Neuronal stem cell (in vitro differentiated cells): ENCODE measurements around the gene CNTNAP2.
A peak's percentile ranks its signal among the peaks of the same experiment; 100 is the strongest.

ENCODE experiments used
- DNase-seq: peaks from one replicate; pipeline ENCODE4 v3.0.0-alpha.2; 2013; ENCODE audit warnings: low spot score
- H2AFZ ChIP-seq: one replicate; pipeline ENCODE4 v1.6.1; 2013; ENCODE audit warnings: mild to moderate bottlenecking, low read length, inconsistent platforms
- H2AK5ac ChIP-seq: 2 replicates; pipeline ENCODE4 v1.6.1; 2013; ENCODE audit warnings: low read depth, mild to moderate bottlenecking, inconsistent platforms, low read length, moderate library complexity, mixed read lengths
- H2BK120ac ChIP-seq: 2 replicates; pipeline ENCODE4 v1.6.1; 2013; ENCODE audit warnings: low read depth, mild to moderate bottlenecking, inconsistent platforms, low read length, moderate library complexity, mixed read lengths
- H2BK12ac ChIP-seq: one replicate; pipeline ENCODE4 v1.6.1; 2013; ENCODE audit warnings: low read length, inconsistent platforms
- H2BK15ac ChIP-seq: 2 replicates; pipeline ENCODE4 v1.6.1; 2013; ENCODE audit warnings: mild to moderate bottlenecking, low read length, inconsistent platforms, mixed read lengths
- H2BK5ac ChIP-seq: one replicate; pipeline ENCODE4 v1.6.1; 2013; ENCODE audit warnings: inconsistent platforms, mild to moderate bottlenecking, low read length, moderate library complexity
- H3K14ac ChIP-seq: one replicate; pipeline ENCODE4 v1.6.1; 2013; ENCODE audit warnings: low read length, inconsistent platforms
- H3K18ac ChIP-seq: 2 replicates; pipeline ENCODE4 v1.6.1; 2013; ENCODE audit warnings: low read length, inconsistent platforms
- H3K23ac ChIP-seq: 2 replicates; pipeline ENCODE4 v1.6.1; 2013; ENCODE audit warnings: low read depth, mild to moderate bottlenecking, mixed read lengths, low read length, inconsistent platforms; ENCODE audit not compliant: poor library complexity
- H3K27ac ChIP-seq: replicated peaks from 3 replicates; pipeline ENCODE4 v1.5.1; 2013; ENCODE audit warnings: low read length, inconsistent platforms
- H3K27me3 ChIP-seq, 3 experiments: 2 replicates each; pipeline ENCODE4 v1.6.1; 2013; ENCODE audit warnings: low read length in 3 of 3, mild to moderate bottlenecking in 2 of 3, inconsistent platforms in 1 of 3, low read depth in 1 of 3, mixed read lengths in 1 of 3, moderate library complexity in 1 of 3; ENCODE audit not compliant: control insufficient read depth in 3 of 3, insufficient read depth in 3 of 3
- H3K36me3 ChIP-seq, 2 donors: replicated peaks in 1 of 2; 2 replicates each; pipeline ENCODE4 v1.6.1; 2013; ENCODE audit warnings: low read length in 2 of 2; ENCODE audit not compliant: control insufficient read depth in 2 of 2, insufficient read depth in 2 of 2
- H3K4ac ChIP-seq: 2 replicates; pipeline ENCODE4 v1.6.1; 2013; ENCODE audit warnings: inconsistent platforms, mild to moderate bottlenecking, low read length, moderate library complexity
- H3K4me1 ChIP-seq, 2 donors: 1 replicate in 1 of 2; 2 replicates in 1 of 2; pipeline ENCODE4 v1.6.1; 2013; ENCODE audit warnings: low read length in 2 of 2, low read depth in 1 of 2; ENCODE audit not compliant: control insufficient read depth in 2 of 2, insufficient read depth in 1 of 2
- H3K4me2 ChIP-seq: one replicate; pipeline ENCODE4 v1.6.1; 2013; ENCODE audit warnings: mild to moderate bottlenecking, low read length, inconsistent platforms; ENCODE audit not compliant: insufficient read depth, poor library complexity, severe bottlenecking
- H3K4me3 ChIP-seq, 2 donors: 2 replicates each; pipeline ENCODE4 v1.5.1; 2013; ENCODE audit warnings: low read length in 2 of 2, mild to moderate bottlenecking in 2 of 2, inconsistent platforms in 1 of 2, moderate library complexity in 1 of 2
- H3K79me1 ChIP-seq: one replicate; pipeline ENCODE4 v1.6.1; 2013; ENCODE audit warnings: low read depth, mild to moderate bottlenecking, inconsistent platforms, low read length, moderate library complexity
- H3K9ac ChIP-seq: one replicate; pipeline ENCODE4 v1.6.1; 2013; ENCODE audit warnings: mild to moderate bottlenecking, low read depth, low read length, inconsistent platforms; ENCODE audit not compliant: poor library complexity
- H3K9me3 ChIP-seq, 2 donors: replicated peaks in 1 of 2; 2 replicates each; pipeline versions ENCODE3 to v1.6.1; 2013; ENCODE audit warnings: low read length in 2 of 2, mild to moderate bottlenecking in 2 of 2, inconsistent platforms in 1 of 2, low read depth in 1 of 2, mixed read lengths in 1 of 2, moderate library complexity in 1 of 2; ENCODE audit not compliant: control insufficient read depth in 2 of 2, insufficient read depth in 1 of 2
- H4K8ac ChIP-seq: one replicate; pipeline ENCODE4 v1.6.1; 2013; ENCODE audit warnings: low read depth, mild to moderate bottlenecking, inconsistent platforms, low read length, moderate library complexity
- H4K91ac ChIP-seq: one replicate; pipeline ENCODE4 v1.6.1; 2013; ENCODE audit warnings: low read length, low read depth, mild to moderate bottlenecking, inconsistent platforms; ENCODE audit not compliant: poor library complexity
- WGBS, 2 donors: extraction: QIAGEN DNeasy Blood & Tissue Kit; methylation state at CpG; one replicate each; pipeline ENCODE4 v1.1.7; 2013; ENCODE audit warnings: missing lambda C conversion rate in 2 of 2, mixed read lengths in 1 of 2; ENCODE audit not compliant: insufficient read length in 2 of 2, insufficient replicate concordance in 1 of 2; ENCODE audit errors: extremely low coverage in 2 of 2; 5-methylcytosine and 5-hydroxymethylcytosine counted together

Gene CNTNAP2

DNA sequence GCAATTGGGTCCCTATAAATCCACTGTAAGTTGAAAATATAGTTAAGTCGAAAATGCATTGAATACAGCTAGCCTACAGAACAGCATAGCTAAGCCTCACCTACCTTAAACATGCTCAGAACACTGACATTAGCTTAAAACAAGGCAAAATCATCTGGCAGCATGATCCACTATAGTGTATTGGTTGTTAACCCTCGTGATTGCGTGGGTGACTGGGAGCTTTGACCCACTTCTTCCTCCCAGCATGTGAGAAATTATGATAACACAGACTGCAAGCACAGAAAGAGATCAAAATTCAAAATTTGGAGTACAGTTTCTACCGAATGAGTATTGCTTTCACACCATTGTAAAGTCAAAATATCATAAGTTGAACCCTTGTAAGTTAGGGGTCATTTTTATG lies 22.3 kb downstream of the CNTNAP2 start:
- Histone ChIP-seq H3K27me3 (no peaks in the 10 kb centered on the region), H2BK15ac (no peak overlapping the region), H3K18ac (no peak overlapping the region), H2BK120ac (no peak overlapping the region), H2BK12ac (no peak overlapping the region), H4K91ac (no peak overlapping the region), H3K4me1 (no peaks in the 10 kb centered on the region), H3K27ac (no peak overlapping the region), H3K4ac (no peak overlapping the region), H3K36me3 (no peaks in the 10 kb centered on the region), H3K9ac (no peak overlapping the region), H3K4me3 (no peak overlapping the region), H2AK5ac (no peak overlapping the region), H2BK5ac (no peak overlapping the region), H4K8ac (no peak overlapping the region), H3K23ac (no peak overlapping the region), H3K9me3 (no peaks in the 10 kb centered on the region), H2AFZ (no peak overlapping the region), H3K79me1 (no peaks in the 10 kb centered on the region), H3K4me2 (no peak overlapping the region), H3K14ac (no peak overlapping the region)
- DNase-seq, result no peak
- WGBS, 2 donors, result no CpG with 5 or more reads among the region's 4 CpGs

DNA sequence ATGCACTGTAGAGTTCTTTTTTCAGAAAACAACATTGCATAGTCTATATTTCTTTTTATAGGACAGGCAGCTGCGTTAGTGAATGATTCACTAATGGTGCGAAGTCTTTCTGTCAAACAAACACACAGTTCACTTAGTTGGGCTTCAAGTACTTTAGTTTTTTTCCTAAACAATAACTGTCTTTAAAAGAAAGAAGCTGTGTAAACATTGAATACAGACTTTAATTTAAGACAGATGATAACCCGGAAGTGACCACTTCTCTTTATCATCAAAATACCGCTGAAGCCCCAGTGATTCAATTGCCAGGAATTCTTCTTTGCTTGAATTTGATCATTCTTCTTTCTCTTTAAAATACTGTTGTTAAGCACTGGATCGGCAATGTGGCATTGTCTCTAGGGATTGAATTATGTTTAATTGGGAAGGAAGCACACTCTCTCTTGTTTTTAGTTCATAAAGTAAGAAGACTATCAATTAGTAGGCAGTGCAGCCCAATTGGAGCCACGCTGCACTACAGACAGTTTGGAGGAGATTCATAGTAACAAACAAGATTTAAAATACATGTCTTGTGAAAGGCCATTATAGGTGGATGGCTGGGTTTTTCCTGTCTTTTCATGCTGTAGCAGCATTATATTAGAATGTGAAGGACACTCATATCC lies 30.4 kb downstream of the CNTNAP2 start:
- Histone ChIP-seq H3K14ac (no peak overlapping the region), H2BK120ac (no peak overlapping the region), H3K9me3 (no peaks in the 10 kb centered on the region), H2AK5ac (no peak overlapping the region), H3K4me1 (no peaks in the 10 kb centered on the region), H2BK12ac (no peak overlapping the region), H3K36me3 (no peaks in the 10 kb centered on the region), H2BK15ac (no peak overlapping the region), H4K8ac (no peak overlapping the region), H3K27me3 (no peaks in the 10 kb centered on the region), H3K23ac (no peak overlapping the region), H3K79me1 (no peaks in the 10 kb centered on the region), H3K4me3 (no peak overlapping the region), H3K9ac (no peak overlapping the region), H3K18ac (no peak overlapping the region), H3K4me2 (no peak overlapping the region), H3K27ac (no peak overlapping the region), H3K4ac (no peak overlapping the region), H2AFZ (peak overlapping the region; percentile 35), H2BK5ac (no peak overlapping the region), H4K91ac (no peak overlapping the region)
- WGBS, 2 donors, result no CpG with 5 or more reads among the region's 6 CpGs
- no peak for DNase-seq

DNA sequence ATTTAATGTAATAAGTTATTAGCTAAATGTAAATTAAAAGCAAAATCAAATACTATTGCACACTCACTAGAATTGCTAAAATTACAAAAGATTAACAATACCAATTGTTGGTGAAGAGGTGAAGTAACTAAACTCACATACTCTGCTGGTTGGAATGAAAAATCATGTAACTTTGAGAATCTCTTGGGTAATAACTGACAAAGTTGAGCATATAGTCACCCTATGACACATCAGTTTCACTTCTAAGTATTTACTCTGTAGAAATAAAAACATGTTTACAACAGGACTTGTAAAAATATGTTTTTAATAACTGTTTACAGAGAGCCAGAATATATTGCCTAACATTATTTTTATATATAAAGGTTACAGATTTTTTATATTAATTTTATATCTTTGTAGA lies 33.6 kb downstream of the CNTNAP2 start:
- H3K9ac ChIP-seq, result no peak overlapping the region
- H3K36me3 ChIP-seq, result no peaks in the 10 kb centered on the region
- no peaks in the 10 kb centered on the region for H3K9me3 ChIP-seq
- no peak overlapping the region for H3K18ac ChIP-seq
- H2BK12ac ChIP-seq, result no peak overlapping the region
- no peak overlapping the region for H3K14ac ChIP-seq
- H2BK5ac ChIP-seq, result no peak overlapping the region
- no peak overlapping the region for H4K8ac ChIP-seq
- no peak overlapping the region for H3K4me2 ChIP-seq
- H2AK5ac ChIP-seq, result no peak overlapping the region
- H3K23ac ChIP-seq, result no peak overlapping the region
- no peak overlapping the region for H2BK120ac ChIP-seq
- no peak overlapping the region for H3K4ac ChIP-seq
- H3K4me1 ChIP-seq, result no peaks in the 10 kb centered on the region
- no peak overlapping the region for H3K27ac ChIP-seq
- no peaks in the 10 kb centered on the region for H3K79me1 ChIP-seq
- no peak overlapping the region for H3K4me3 ChIP-seq
- no peak for DNase-seq
- H2BK15ac ChIP-seq, result no peak overlapping the region
- no peaks in the 10 kb centered on the region for H3K27me3 ChIP-seq
- H2AFZ ChIP-seq, result no peak overlapping the region
- H4K91ac ChIP-seq, result no peak overlapping the region

DNA sequence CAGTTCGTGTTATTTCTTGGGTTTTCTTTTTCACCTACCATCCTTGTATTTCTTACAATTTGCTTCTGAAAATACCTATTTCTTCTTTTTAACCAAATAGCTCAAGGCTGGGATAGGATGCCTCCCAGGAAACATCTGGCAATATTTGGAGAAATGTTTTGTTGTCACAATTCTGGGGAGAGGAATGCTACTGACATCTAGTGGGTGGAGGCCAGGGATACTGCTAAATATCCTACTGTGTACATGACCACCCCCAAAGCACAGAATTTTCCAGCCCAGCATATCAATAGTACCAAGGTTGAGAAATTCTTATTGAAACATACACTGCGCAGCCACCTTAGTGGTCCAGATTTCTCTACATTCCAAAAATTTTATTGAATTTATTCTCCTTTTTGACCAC lies 55.5 kb downstream of the CNTNAP2 start:
- Histone ChIP-seq H3K4me3 (no peak overlapping the region), H3K36me3 (no peaks in the 10 kb centered on the region), H3K4me2 (no peak overlapping the region), H3K27me3 (no peaks in the 10 kb centered on the region), H2BK120ac (no peak overlapping the region), H2BK12ac (no peak overlapping the region), H4K91ac (no peak overlapping the region), H2BK15ac (no peak overlapping the region), H3K23ac (no peak overlapping the region), H2AK5ac (no peak overlapping the region), H3K14ac (no peak overlapping the region), H2AFZ (no peak overlapping the region), H3K79me1 (no peaks in the 10 kb centered on the region), H3K18ac (no peak overlapping the region), H4K8ac (no peak overlapping the region), H3K4me1 (peaks cover 2 to 5% of the 10 kb centered on the region in 2 donors), H2BK5ac (no peak overlapping the region), H3K9ac (no peak overlapping the region), H3K4ac (no peak overlapping the region), H3K9me3 (no peaks in the 10 kb centered on the region), H3K27ac (no peak overlapping the region)
- no CpG with 5 or more reads among the region's 2 CpGs for WGBS, 2 donors
- no peak for DNase-seq
